Kidney (tissue), 14 donors: Measurements from ENCODE around the gene FNDC1. TPM values are rescaled to one million over a fixed set of nuclear protein-coding genes. Genes with fewer than 3 reads are reported as not detected.
A peak's percentile ranks its signal among the peaks of the same experiment; 100 is the strongest.

Experiments
- DNase-seq, 5 donors: peaks; one replicate each; pipeline ENCODE4 v3.0.0-alpha.2; 2013 to 2020
- FAIRE-seq: peaks from 2 replicates; lab custom pipeline; 2012; peaks lifted over from hg19 to GRCh38; lab: Jason Lieb, UNC
- H3K27ac ChIP-seq, 2 donors: one replicate each; pipeline ENCODE4 v1.7.0; 2013; ENCODE audit warnings: low read depth in 2 of 2, low read length in 2 of 2, inconsistent platforms in 1 of 2
- H3K27me3 ChIP-seq: one replicate; pipeline ENCODE4 v1.7.1; 2013; ENCODE audit warnings: low read length, inconsistent platforms; ENCODE audit not compliant: control insufficient read depth, insufficient read depth
- H3K36me3 ChIP-seq, 3 donors: one replicate each; pipeline versions ENCODE4 v1.7.0 to v1.7.1; 2013; ENCODE audit warnings: low read length in 3 of 3, control low read depth in 1 of 3, inconsistent platforms in 1 of 3; ENCODE audit not compliant: insufficient read depth in 3 of 3, control insufficient read depth in 2 of 3
- H3K4me1 ChIP-seq, 3 donors: one replicate each; pipeline versions ENCODE4 v1.7.0 to v1.7.1; 2013; ENCODE audit warnings: low read length in 3 of 3, inconsistent platforms in 1 of 3, low read depth in 1 of 3; ENCODE audit not compliant: control insufficient read depth in 2 of 3, insufficient read depth in 2 of 3
- H3K4me3 ChIP-seq, 3 donors: one replicate each; pipeline versions ENCODE4 v1.7.0 to v1.8.1; 2013; ENCODE audit warnings: low read length in 3 of 3, control low read depth in 1 of 3, inconsistent platforms in 1 of 3
- H3K9ac ChIP-seq, 3 donors: one replicate each; pipeline versions ENCODE4 v1.7.0 to v1.7.1; 2013; ENCODE audit warnings: low read length in 3 of 3, control low read depth in 1 of 3, inconsistent platforms in 1 of 3
- H3K9me3 ChIP-seq, 3 donors: one replicate each; pipeline versions ENCODE4 v1.7.0 to v1.7.1; 2013; ENCODE audit warnings: low read length in 3 of 3, control low read depth in 1 of 3, inconsistent platforms in 1 of 3; ENCODE audit not compliant: control insufficient read depth in 2 of 3, insufficient read depth in 1 of 3
- CTCF ChIP-seq: IDR thresholded peaks from 3 replicates; pipeline ENCODE4 v1.5.1; 2012; ENCODE audit warnings: mild to moderate bottlenecking, moderate library complexity, borderline replicate concordance; ENCODE audit not compliant: insufficient read depth; ENCODE audit errors: extremely low read depth
- intact Hi-C: fragments of 100-400 bp; cut with DNase I; formaldehyde crosslinking; loops from one replicate; pipeline ENCODE4 v1.11.1; 2022
- polyA plus RNA-seq: library from polyadenylated mRNA; stranded (reverse); fragments of 350-450 nt; fragmentation: Illumina TruSeq; extraction: RNeasy Lipid Tissue Mini Kit (QIAGEN cat#74804); gene quantifications from one replicate; pipeline ENCODE4 v1.2.3, GENCODE V29; 2014; ENCODE audit warnings: low read depth, low replicate concordance; ENCODE audit not compliant: insufficient read depth
- total RNA-seq: library from RNA; stranded (reverse); fragmentation: NEBNext Ultra II Directional; extraction: Animal tissue kit (Norgen Biotek cat#: 25700); gene quantifications from one replicate; pipeline ENCODE4 v1.2.1, GENCODE V29; 2021
- donor health status: control.
- donor health status: control.
- donor health status: control.
- donor health status: control.
- donor health status: control.
- donor health status: DM: yes; HTN: yes; CAD: no.
- donor health status: Normal renal cell carcinoma (clear cell type).

The FNDC1 gene
- total and polyA plus RNA-seq, 2 donors from 2014 or later: 0.69 to 1.3 TPM

- FAIRE-seq (no peak), DNase-seq (no peak)
- H3K4me3 ChIP-seq: no peak overlapping the region
- no peak overlapping the region for H3K27ac ChIP-seq
- no peaks in the 10 kb centered on the region for H3K27me3 ChIP-seq
- no peaks in the 10 kb centered on the region for H3K9me3 ChIP-seq
- no peak overlapping the region for H3K9ac ChIP-seq
- no peaks in the 10 kb centered on the region for H3K36me3 ChIP-seq
- no peak for TF ChIP-seq CTCF
- no peaks in the 10 kb centered on the region for H3K4me1 ChIP-seq
- intact Hi-C loops: loop anchor here (10.0 kb wide), 1 partner anchor 127 kb away; the partner anchor contains the start of gene RSPH3
Observed at GRCh38 chr6:159131709-159132108, 37.5 kb upstream of the FNDC1 start.

GRCh38 chr6:159132664-159133063 is 36.5 kb upstream of the FNDC1 start:
- Histone ChIP-seq H3K36me3 (no peaks in the 10 kb centered on the region), H3K4me3 (no peak overlapping the region), H3K9me3 (no peaks in the 10 kb centered on the region), H3K9ac (no peak overlapping the region), H3K27me3 (no peaks in the 10 kb centered on the region), H3K4me1 (no peaks in the 10 kb centered on the region), H3K27ac (no peak overlapping the region)
- intact Hi-C loops: loop anchor here (10.0 kb wide), 1 partner anchor 128 kb away; the partner anchor contains the start of gene RSPH3
- TF ChIP-seq CTCF: no peak
- FAIRE-seq (no peak), DNase-seq (no peak)

GRCh38 chr6:159134701-159135364 is 34.4 kb upstream of the FNDC1 start:
- Histone ChIP-seq H3K36me3 (no peaks in the 10 kb centered on the region), H3K9ac (no peak overlapping the region), H3K27me3 (no peaks in the 10 kb centered on the region), H3K9me3 (no peaks in the 10 kb centered on the region), H3K4me3 (no peak overlapping the region), H3K4me1 (no peaks in the 10 kb centered on the region), H3K27ac (no peak overlapping the region)
- FAIRE-seq: peak; percentile 70
- TF ChIP-seq CTCF: peak; percentile 93
- DNase-seq: peak in 4 of 5 donors; percentile 57 to 78 (median 68)
- intact Hi-C loops: loop anchor here (10.0 kb wide), 1 partner anchor 130 kb away; the partner anchor contains the start of gene RSPH3
